Measurements from ENCODE around the gene CPB2.

Gene CPB2

GRCh38 chr13:46126552-46127357 lies 21.9 kb upstream of the CPB2 start:
- no peak for DNase-seq

- DNase-seq: no peak
Measured at GRCh38 chr13:46126056-46126455, 21.2 kb upstream of the CPB2 start.

- DNase-seq: no peak
Measured at GRCh38 chr13:46124967-46125933, 20.4 kb upstream of the CPB2 start.

- no peak for DNase-seq
Measured at GRCh38 chr13:46124531-46124966, 19.7 kb upstream of the CPB2 start.

- no peak for DNase-seq
Measured at GRCh38 chr13:46122304-46122703, 17.5 kb upstream of the CPB2 start.

- DNase-seq: no peak
Measured at GRCh38 chr13:46121597-46122163, 16.8 kb upstream of the CPB2 start.

- no peak for DNase-seq
Measured at GRCh38 chr13:46121033-46121432, 16.2 kb upstream of the CPB2 start.

GRCh38 chr13:46119883-46120614 lies 15.2 kb upstream of the CPB2 start:
- no peak for DNase-seq

GRCh38 chr13:46116653-46117502 lies 12.0 kb upstream of the CPB2 start:
- DNase-seq: no peak

GRCh38 chr13:46114613-46115012 lies 9.8 kb upstream of the CPB2 start:
- no peak for DNase-seq

GRCh38 chr13:46113596-46113995 lies 8.8 kb upstream of the CPB2 start:
- no peak for DNase-seq

GRCh38 chr13:46111151-46111550 lies 6.3 kb upstream of the CPB2 start:
- DNase-seq: no peak

- no peak for DNase-seq
Measured at GRCh38 chr13:46109451-46109850, 4.6 kb upstream of the CPB2 start.

- DNase-seq: no peak
Measured at GRCh38 chr13:46106839-46107371, 2.1 kb upstream of the CPB2 start.

- no peak for DNase-seq
Measured at GRCh38 chr13:46103037-46103436, 1.8 kb downstream of the CPB2 start.

- no peak for DNase-seq
Measured at GRCh38 chr13:46102255-46102605, 2.6 kb downstream of the CPB2 start.

- peak; percentile 2 for DNase-seq
Measured at GRCh38 chr13:46101484-46102254, 3.2 kb downstream of the CPB2 start.

- DNase-seq: no peak
Measured at GRCh38 chr13:46101002-46101401, 3.8 kb downstream of the CPB2 start.

GRCh38 chr13:46100191-46100815 lies 4.5 kb downstream of the CPB2 start:
- no peak for DNase-seq

- DNase-seq: no peak
Measured at GRCh38 chr13:46097663-46098062, 7.2 kb downstream of the CPB2 start.

All from NCI-H2029 treated with DMSO at 0.1 percent for 48 hours (cell line).